GM18861 (cell line): ENCODE measurements around the gene USP6.
"Not testable (repeated sequence)": the region's sequence is repeated elsewhere in the genome, so short reads cannot be mapped to it uniquely, and the experiment has no call there.

Experiments used
- ATAC-seq: cut with Tn5 transposase; IDR thresholded peaks from one replicate; pipeline ENCODE4 v1.9.1; 2021; ENCODE audit not compliant: unreplicated experiment

Gene USP6

GRCh38 chr17:5134571-5134970, 18.7 kb downstream of the USP6 start:
- ATAC-seq = not testable (repeated sequence)

- not testable (repeated sequence) for ATAC-seq
Observed at GRCh38 chr17:5135131-5135712, 19.4 kb downstream of the USP6 start.

GRCh38 chr17:5135726-5136579, 20.1 kb downstream of the USP6 start:
- ATAC-seq = no peak

- ATAC-seq = not testable (repeated sequence)
Observed at GRCh38 chr17:5136580-5137412, 21.0 kb downstream of the USP6 start.

- ATAC-seq = not testable (repeated sequence)
Observed at GRCh38 chr17:5137511-5138197, 21.8 kb downstream of the USP6 start.

GRCh38 chr17:5138198-5138544, 22.3 kb downstream of the USP6 start:
- not testable (repeated sequence) for ATAC-seq

- no peak for ATAC-seq
Observed at GRCh38 chr17:5138616-5139457, 23.0 kb downstream of the USP6 start.

- ATAC-seq = no peak
Observed at GRCh38 chr17:5139458-5139732, 23.6 kb downstream of the USP6 start.

GRCh38 chr17:5142877-5143276, 27.0 kb downstream of the USP6 start:
- not testable (repeated sequence) for ATAC-seq

GRCh38 chr17:5146122-5146521, 30.3 kb downstream of the USP6 start:
- ATAC-seq = not testable (repeated sequence)

GRCh38 chr17:5160702-5161101, 44.9 kb downstream of the USP6 start:
- not testable (repeated sequence) for ATAC-seq

- not testable (repeated sequence) for ATAC-seq
Observed at GRCh38 chr17:5161793-5162192, 46.0 kb downstream of the USP6 start.

GRCh38 chr17:5164436-5164835, 48.6 kb downstream of the USP6 start:
- ATAC-seq = no peak

GRCh38 chr17:5165791-5166564, 50.1 kb downstream of the USP6 start:
- not testable (repeated sequence) for ATAC-seq

- ATAC-seq = not testable (repeated sequence)
Observed at GRCh38 chr17:5175027-5175426, 59.2 kb downstream of the USP6 start.

- ATAC-seq = no peak
Observed at GRCh38 chr17:5179003-5179402, 63.2 kb downstream of the USP6 start.

GRCh38 chr17:5181509-5182305, 65.9 kb downstream of the USP6 start:
- no peak for ATAC-seq

GRCh38 chr17:5182597-5183409, 67.0 kb downstream of the USP6 start:
- no peak for ATAC-seq
